ENCODE measurements around the gene GTF2F2.

DNA sequence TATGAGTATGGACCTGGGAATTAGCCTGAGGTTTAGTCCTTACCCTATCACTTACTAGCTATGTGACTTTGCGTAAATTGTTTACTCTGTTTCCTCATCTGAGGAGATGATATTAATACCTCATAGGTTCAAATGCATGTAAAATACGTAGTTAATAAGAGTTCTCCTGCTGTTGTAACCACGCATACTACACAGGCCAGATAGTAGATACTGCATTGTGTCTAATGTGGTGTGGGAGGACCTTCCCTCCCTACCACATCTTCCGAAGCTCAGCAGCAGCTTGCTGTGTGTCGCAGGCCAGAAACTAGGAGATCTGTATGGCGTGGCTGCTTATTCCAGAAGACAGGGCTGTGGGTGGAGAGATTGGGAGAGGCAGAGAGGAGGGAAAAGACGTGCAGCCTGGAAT lies 23.0 kb downstream of the GTF2F2 start:
- TF ChIP-seq POLR2A (IDR thresholded peaks at IDR 0.05; ENCODE audit: low read length) (no peak), RAD21 (conservative IDR thresholded peaks at IDR 0.05 in 1 of 2, IDR thresholded peaks at IDR 0.05 in 1 of 2) (no peak), CHD2 (IDR thresholded peaks at IDR 0.05; ENCODE audit: low read length, partially characterized antibody) (no peak), EP300 (IDR thresholded peaks at IDR 0.05) (no peak), BHLHE40 (IDR thresholded peaks at IDR 0.05; ENCODE audit: low read depth, low read length) (no peak), JUNB (IDR thresholded peaks at IDR 0.05) (no peak), SMC3 (IDR thresholded peaks at IDR 0.05) (no peak), PHF8 (IDR thresholded peaks at IDR 0.05; ENCODE audit: borderline replicate concordance, low read depth) (no peak)
- TF ChIP-seq, protein P1, sequence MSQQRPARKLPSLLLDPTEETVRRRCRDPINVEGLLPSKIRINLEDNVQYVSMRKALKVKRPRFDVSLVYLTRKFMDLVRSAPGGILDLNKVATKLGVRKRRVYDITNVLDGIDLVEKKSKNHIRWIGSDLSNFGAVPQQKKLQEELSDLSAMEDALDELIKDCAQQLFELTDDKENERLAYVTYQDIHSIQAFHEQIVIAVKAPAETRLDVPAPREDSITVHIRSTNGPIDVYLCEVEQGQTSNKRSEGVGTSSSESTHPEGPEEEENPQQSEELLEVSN (IDR thresholded peaks at IDR 0.05; ENCODE audit: borderline replicate concordance, low read depth) = no peak
- TF ChIP-seq, protein P2, sequence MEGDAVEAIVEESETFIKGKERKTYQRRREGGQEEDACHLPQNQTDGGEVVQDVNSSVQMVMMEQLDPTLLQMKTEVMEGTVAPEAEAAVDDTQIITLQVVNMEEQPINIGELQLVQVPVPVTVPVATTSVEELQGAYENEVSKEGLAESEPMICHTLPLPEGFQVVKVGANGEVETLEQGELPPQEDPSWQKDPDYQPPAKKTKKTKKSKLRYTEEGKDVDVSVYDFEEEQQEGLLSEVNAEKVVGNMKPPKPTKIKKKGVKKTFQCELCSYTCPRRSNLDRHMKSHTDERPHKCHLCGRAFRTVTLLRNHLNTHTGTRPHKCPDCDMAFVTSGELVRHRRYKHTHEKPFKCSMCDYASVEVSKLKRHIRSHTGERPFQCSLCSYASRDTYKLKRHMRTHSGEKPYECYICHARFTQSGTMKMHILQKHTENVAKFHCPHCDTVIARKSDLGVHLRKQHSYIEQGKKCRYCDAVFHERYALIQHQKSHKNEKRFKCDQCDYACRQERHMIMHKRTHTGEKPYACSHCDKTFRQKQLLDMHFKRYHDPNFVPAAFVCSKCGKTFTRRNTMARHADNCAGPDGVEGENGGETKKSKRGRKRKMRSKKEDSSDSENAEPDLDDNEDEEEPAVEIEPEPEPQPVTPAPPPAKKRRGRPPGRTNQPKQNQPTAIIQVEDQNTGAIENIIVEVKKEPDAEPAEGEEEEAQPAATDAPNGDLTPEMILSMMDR (IDR thresholded peaks at IDR 0.05) = no peak
- TF ChIP-seq, protein P3, sequence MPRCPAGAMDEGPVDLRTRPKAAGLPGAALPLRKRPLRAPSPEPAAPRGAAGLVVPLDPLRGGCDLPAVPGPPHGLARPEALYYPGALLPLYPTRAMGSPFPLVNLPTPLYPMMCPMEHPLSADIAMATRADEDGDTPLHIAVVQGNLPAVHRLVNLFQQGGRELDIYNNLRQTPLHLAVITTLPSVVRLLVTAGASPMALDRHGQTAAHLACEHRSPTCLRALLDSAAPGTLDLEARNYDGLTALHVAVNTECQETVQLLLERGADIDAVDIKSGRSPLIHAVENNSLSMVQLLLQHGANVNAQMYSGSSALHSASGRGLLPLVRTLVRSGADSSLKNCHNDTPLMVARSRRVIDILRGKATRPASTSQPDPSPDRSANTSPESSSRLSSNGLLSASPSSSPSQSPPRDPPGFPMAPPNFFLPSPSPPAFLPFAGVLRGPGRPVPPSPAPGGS (IDR thresholded peaks at IDR 0.05) = no peak
- TF ChIP-seq, protein P4, sequence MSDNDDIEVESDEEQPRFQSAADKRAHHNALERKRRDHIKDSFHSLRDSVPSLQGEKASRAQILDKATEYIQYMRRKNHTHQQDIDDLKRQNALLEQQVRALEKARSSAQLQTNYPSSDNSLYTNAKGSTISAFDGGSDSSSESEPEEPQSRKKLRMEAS (IDR thresholded peaks at IDR 0.05) = no peak
- TF ChIP-seq, protein P5, sequence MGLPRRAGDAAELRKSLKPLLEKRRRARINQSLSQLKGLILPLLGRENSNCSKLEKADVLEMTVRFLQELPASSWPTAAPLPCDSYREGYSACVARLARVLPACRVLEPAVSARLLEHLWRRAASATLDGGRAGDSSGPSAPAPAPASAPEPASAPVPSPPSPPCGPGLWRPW (IDR thresholded peaks at IDR 0.05) = no peak

All from A549 (cell line).